PFSK-1 (cell line): ENCODE measurements around the gene GP1BA.

Experiments used
- FOXP2 ChIP-seq: optimal IDR thresholded peaks from 2 replicates; pipeline ENCODE3; 2011; ENCODE audit warnings: borderline replicate concordance, control low read depth, inconsistent platforms; ENCODE audit not compliant: insufficient read depth; ENCODE audit errors: extremely low read length, extremely low read depth
- POLR2AphosphoS5 ChIP-seq: IDR thresholded peaks from 2 replicates; pipeline ENCODE4 v1.6.1; 2012; ENCODE audit warnings: low read depth, mild to moderate bottlenecking, control low read depth, low read length, moderate library complexity
- SIN3A ChIP-seq: IDR thresholded peaks from 2 replicates; pipeline ENCODE4 v1.6.1; 2012; ENCODE audit warnings: mild to moderate bottlenecking, low read length, moderate library complexity, borderline replicate concordance; ENCODE audit not compliant: insufficient read depth
- TAF1 ChIP-seq: IDR thresholded peaks from 2 replicates; pipeline ENCODE4 v1.6.1; 2012; ENCODE audit warnings: low read length, control low read depth, borderline replicate concordance; ENCODE audit not compliant: insufficient read depth
- TF ChIP-seq, protein P1 (sequence below), 2 experiments: IDR thresholded peaks; 2 replicates each; pipeline versions ENCODE4 v1.6.1 to v1.8.0; 2011 to 2012; ENCODE audit warnings: low read depth in 2 of 2, low read length in 2 of 2, control low read depth in 1 of 2, inconsistent platforms in 1 of 2, mild to moderate bottlenecking in 1 of 2, moderate library complexity in 1 of 2; ENCODE audit not compliant: insufficient read depth in 1 of 2

Gene GP1BA

DNA sequence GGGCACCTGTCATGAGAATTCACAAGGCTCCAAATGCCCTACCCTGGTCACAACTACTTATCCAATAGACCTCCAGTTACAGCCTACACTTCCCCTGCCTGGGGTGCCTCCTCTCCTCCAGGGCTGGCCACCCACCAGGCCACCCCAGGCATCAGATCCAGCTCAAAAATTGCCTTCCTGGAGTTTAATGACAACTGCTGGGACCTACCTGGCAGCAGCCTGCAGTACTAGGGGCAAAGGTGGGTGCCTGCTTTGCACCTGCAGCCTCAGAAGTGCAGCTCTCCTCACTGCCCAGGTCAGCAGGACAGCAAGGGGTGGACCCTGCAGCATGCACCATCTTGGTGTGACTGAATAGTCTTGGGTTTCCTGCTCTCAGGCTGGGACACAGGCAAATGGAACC lies 3.6 kb downstream of the GP1BA start:
- TF ChIP-seq SIN3A: no peak
- TF ChIP-seq, protein P1, sequence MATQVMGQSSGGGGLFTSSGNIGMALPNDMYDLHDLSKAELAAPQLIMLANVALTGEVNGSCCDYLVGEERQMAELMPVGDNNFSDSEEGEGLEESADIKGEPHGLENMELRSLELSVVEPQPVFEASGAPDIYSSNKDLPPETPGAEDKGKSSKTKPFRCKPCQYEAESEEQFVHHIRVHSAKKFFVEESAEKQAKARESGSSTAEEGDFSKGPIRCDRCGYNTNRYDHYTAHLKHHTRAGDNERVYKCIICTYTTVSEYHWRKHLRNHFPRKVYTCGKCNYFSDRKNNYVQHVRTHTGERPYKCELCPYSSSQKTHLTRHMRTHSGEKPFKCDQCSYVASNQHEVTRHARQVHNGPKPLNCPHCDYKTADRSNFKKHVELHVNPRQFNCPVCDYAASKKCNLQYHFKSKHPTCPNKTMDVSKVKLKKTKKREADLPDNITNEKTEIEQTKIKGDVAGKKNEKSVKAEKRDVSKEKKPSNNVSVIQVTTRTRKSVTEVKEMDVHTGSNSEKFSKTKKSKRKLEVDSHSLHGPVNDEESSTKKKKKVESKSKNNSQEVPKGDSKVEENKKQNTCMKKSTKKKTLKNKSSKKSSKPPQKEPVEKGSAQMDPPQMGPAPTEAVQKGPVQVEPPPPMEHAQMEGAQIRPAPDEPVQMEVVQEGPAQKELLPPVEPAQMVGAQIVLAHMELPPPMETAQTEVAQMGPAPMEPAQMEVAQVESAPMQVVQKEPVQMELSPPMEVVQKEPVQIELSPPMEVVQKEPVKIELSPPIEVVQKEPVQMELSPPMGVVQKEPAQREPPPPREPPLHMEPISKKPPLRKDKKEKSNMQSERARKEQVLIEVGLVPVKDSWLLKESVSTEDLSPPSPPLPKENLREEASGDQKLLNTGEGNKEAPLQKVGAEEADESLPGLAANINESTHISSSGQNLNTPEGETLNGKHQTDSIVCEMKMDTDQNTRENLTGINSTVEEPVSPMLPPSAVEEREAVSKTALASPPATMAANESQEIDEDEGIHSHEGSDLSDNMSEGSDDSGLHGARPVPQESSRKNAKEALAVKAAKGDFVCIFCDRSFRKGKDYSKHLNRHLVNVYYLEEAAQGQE (IDR thresholded peaks at IDR 0.05; ENCODE audit: insufficient read depth in 1 of 2, low read depth in 2 of 2, low read length in 2 of 2): no peak
- no peak; the same call in 1 of the 2 replicates for TF ChIP-seq POLR2AphosphoS5
- no peak for TF ChIP-seq FOXP2
- no peak for TF ChIP-seq TAF1

DNA sequence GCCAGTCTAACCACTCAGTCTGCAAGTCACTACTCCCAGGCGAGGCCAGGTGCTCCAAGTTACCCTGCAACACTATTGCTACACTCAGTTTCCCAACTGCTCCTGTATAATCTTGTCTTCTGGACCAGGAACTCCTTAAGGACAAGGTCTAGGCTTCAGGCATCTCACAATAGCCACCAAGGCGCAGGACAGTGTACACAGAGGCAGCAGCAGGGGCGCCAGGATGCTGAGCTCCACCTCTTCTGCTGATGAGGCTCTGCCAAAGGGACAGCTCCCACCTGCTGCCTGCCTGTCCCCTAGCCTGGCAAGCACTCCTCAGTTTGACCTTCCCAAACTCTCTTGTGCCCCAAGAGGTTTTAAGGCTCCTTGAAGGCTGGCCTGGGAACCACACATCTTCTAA lies 4.4 kb downstream of the GP1BA start:
- TF ChIP-seq POLR2AphosphoS5: peak; percentile 23; the same call in 1 of the 2 replicates
- TF ChIP-seq, protein P1 (IDR thresholded peaks at IDR 0.05; ENCODE audit: insufficient read depth in 1 of 2, low read depth in 2 of 2, low read length in 2 of 2): no peak
- TF ChIP-seq SIN3A: no peak

DNA sequence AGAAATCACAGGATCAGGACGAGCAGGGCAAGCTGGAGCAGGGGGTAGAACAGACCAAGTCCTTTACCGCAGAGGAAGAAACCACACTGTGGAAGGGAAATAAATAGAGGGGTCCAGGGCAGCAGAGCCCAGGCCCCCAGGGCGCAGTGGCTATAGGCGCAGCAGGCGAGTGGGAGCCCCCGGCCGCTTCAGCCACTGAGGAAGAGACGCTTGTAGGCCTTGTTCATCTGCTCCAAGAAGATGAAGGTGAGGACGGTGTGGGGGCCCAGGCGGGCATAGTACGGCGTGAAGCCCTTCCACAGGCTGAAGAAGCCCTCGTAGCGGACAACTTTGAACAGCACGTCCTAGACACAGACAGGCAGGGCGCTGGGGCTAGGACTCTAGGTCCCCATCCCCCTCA lies 5.5 kb downstream of the GP1BA start:
- TF ChIP-seq, protein P1 (IDR thresholded peaks at IDR 0.05; ENCODE audit: insufficient read depth in 1 of 2, low read depth in 2 of 2, low read length in 2 of 2): no peak
- TF ChIP-seq POLR2AphosphoS5 (no peak), FOXP2 (no peak), SIN3A (no peak), TAF1 (no peak)

DNA sequence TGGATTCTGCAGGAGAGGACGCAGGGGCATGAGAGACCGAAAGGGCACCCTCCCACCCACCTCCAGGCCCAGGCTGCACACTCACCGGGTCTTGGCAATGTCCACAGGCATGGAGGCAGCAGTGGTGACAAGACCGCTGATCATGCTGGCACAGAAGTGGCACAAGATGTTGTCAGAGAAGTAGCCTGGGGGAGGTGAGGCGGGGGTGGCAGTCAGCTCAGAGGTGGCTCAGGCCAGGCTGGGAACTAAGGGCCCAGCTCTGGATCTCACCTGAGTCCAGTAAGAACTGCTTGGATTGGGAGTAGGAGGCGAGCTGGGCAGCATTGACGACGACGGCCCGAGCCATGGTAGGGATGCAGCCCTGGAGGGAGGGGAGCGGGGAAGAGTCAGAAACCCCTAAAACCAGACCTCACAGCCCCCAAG lies 6.0 kb downstream of the GP1BA start:
- TF ChIP-seq TAF1: no peak
- TF ChIP-seq, protein P1 (IDR thresholded peaks at IDR 0.05; ENCODE audit: insufficient read depth in 1 of 2, low read depth in 2 of 2, low read length in 2 of 2): no peak
- TF ChIP-seq SIN3A: no peak
- TF ChIP-seq POLR2AphosphoS5: no peak
- no peak for TF ChIP-seq FOXP2
